ENCODE data around the gene ABHD13. TPM values are rescaled to one million over a fixed set of nuclear protein-coding genes. Genes with fewer than 3 reads are reported as not detected.
A peak's percentile ranks its signal among the peaks of the same experiment; 100 is the strongest.
"Not testable (repeated sequence)": the region's sequence is repeated elsewhere in the genome, so short reads cannot be mapped to it uniquely, and the experiment has no call there.

The ABHD13 gene
- total RNA-seq, 1 donor from 2014 or later, result 10.5 TPM

GRCh38 chr13:108214441-108215271, 3.5 kb upstream of the ABHD13 start:
- intact Hi-C loops (cut with DNase I), result no loop called here
- Histone ChIP-seq H3K9me3 (no peaks in the 10 kb centered on the region), H3K4me3 (peak overlapping the region; percentile 33), H3K36me3 (peaks cover 7% of the 10 kb centered on the region), H3K27ac (peak overlapping the region; percentile 7), H3K27me3 (ENCODE audit: low read depth) (no peaks in the 10 kb centered on the region), H3K4me1 (peaks cover 30% of the 10 kb centered on the region)
- ATAC-seq (no peak), DNase-seq (peak; percentile 46)
- TF ChIP-seq CTCF (IDR thresholded peaks at IDR 0.05), result no peak

- Histone ChIP-seq H3K27ac (peak within 1 kb of the TSS; percentile 56), H3K27me3 (ENCODE audit: low read depth) (no peaks in the 10 kb centered on the region), H3K36me3 (peaks cover 2% of the 10 kb centered on the region), H3K4me1 (peaks cover 37% of the 10 kb centered on the region), H3K9me3 (no peaks in the 10 kb centered on the region), H3K4me3 (peak within 1 kb of the TSS; percentile 49)
- intact Hi-C loops (cut with DNase I), result no loop called here
- peak; percentile 83 to 88 for ATAC-seq
- DNase-seq, result peak; percentile 97
- TF ChIP-seq CTCF (IDR thresholded peaks at IDR 0.05), result no peak
Measured at GRCh38 chr13:108215436-108215835, 2.8 kb upstream of the ABHD13 start, which contains the start of gene LIG4. Gene LIG4, minus strand, starts transcription at chr13:108215536. Its CDS starts 4,268 bp downstream, at chr13:108211268.

- intact Hi-C loops (cut with DNase I); ATAC-seq; DNase-seq; H3K27me3 ChIP-seq (ENCODE audit: low read depth); H3K36me3 ChIP-seq; H3K9me3 ChIP-seq: not testable (repeated sequence)
- H3K27ac ChIP-seq, result peak overlapping the region; percentile 91
- H3K4me3 ChIP-seq, result peak overlapping the region; percentile 95
- H3K4me1 ChIP-seq, result peaks cover 46% of the 10 kb centered on the region
Measured at GRCh38 chr13:108217307-108218043, 717 bp upstream of the ABHD13 start.

- Histone ChIP-seq H3K9me3 (no peaks in the 10 kb centered on the region), H3K4me1 (peaks cover 65% of the 10 kb centered on the region), H3K27ac (no peak overlapping the region), H3K36me3 (no peaks in the 10 kb centered on the region), H3K4me3 (peak overlapping the region; percentile 95), H3K27me3 (ENCODE audit: low read depth) (no peaks in the 10 kb centered on the region)
- intact Hi-C loops (cut with DNase I), result no loop called here
- ATAC-seq, result peak in 1 of 2 donors; percentile 10
- TF ChIP-seq CTCF (IDR thresholded peaks at IDR 0.05), result no peak
- DNase-seq, result peak; percentile 46
Measured at GRCh38 chr13:108220041-108220440, 1.8 kb downstream of the ABHD13 start.

- H3K36me3 ChIP-seq, result no peaks in the 10 kb centered on the region
- no peak for ATAC-seq
- H3K4me3 ChIP-seq, result no peak overlapping the region
- TF ChIP-seq CTCF (IDR thresholded peaks at IDR 0.05), result no peak
- H3K9me3 ChIP-seq, result no peaks in the 10 kb centered on the region
- H3K27ac ChIP-seq, result no peak overlapping the region
- H3K27me3 ChIP-seq (ENCODE audit: low read depth), result no peaks in the 10 kb centered on the region
- peaks cover 69% of the 10 kb centered on the region for H3K4me1 ChIP-seq
- no peak for DNase-seq
- intact Hi-C loops (cut with DNase I), result no loop called here
Measured at GRCh38 chr13:108223687-108224503, 5.7 kb downstream of the ABHD13 start.
